Upper lobe of right lung (tissue), 1 donor: Measurements from ENCODE around the gene NPHS2. TPM values are rescaled to one million over a fixed set of nuclear protein-coding genes. Genes with fewer than 3 reads are reported as not detected.

Source experiments
- ATAC-seq: fragments of 200-7000 bp; cut with Tn5 transposase; one replicate; pipeline ENCODE4 v1.9.1; 2020; ENCODE audit warnings: mild to moderate bottlenecking, moderate library complexity
- DNase-seq: peaks from one replicate; pipeline ENCODE4 v3.0.0-alpha.2; 2020
- H3K27ac ChIP-seq: fragments of 200-600 bp; one replicate; pipeline ENCODE4 v1.8.0; 2022
- H3K27me3 ChIP-seq: fragments of 200-600 bp; one replicate; pipeline ENCODE4 v1.8.0; 2022; ENCODE audit warnings: mild to moderate bottlenecking
- H3K36me3 ChIP-seq: fragments of 200-600 bp; one replicate; pipeline ENCODE4 v1.8.0; 2022
- H3K4me1 ChIP-seq: fragments of 200-600 bp; one replicate; pipeline ENCODE4 v1.8.0; 2022
- H3K4me3 ChIP-seq: fragments of 200-600 bp; one replicate; pipeline ENCODE4 v1.8.0; 2022; ENCODE audit warnings: mild to moderate bottlenecking
- H3K9me3 ChIP-seq: fragments of 200-600 bp; one replicate; pipeline ENCODE4 v1.8.0; 2022
- intact Hi-C: fragments of 100-400 bp; cut with DNase I; formaldehyde crosslinking; loops from one replicate; pipeline ENCODE4 v1.11.0; 2022
- total RNA-seq: library from RNA; stranded (reverse); fragmentation: NEBNext Ultra II Directional; extraction: Animal tissue kit (Norgen Biotek cat#: 25700); gene quantifications from one replicate; pipeline ENCODE4 v1.2.1, GENCODE V29; 2021
- TF ChIP-seq, protein P1 (sequence below): fragments of 200-600 bp; IDR thresholded peaks from one replicate; pipeline ENCODE4 v1.8.0; 2022; ENCODE audit warnings: antibody characterized with exemption
- donor health status: DM: no; HTN: yes; CAD: no; lungs with severe emphysema.

Gene NPHS2
- total RNA-seq, 1 donor from 2014 or later = not detected

GRCh38 chr1:179554427-179554826, 21.3 kb downstream of the NPHS2 start:
- Histone ChIP-seq H3K9me3 (no peaks in the 10 kb centered on the region), H3K36me3 (no peaks in the 10 kb centered on the region), H3K27ac (no peak overlapping the region), H3K4me3 (no peak overlapping the region), H3K27me3 (no peaks in the 10 kb centered on the region), H3K4me1 (no peaks in the 10 kb centered on the region)
- ATAC-seq = no peak
- DNase-seq = no peak
- TF ChIP-seq, protein P1, sequence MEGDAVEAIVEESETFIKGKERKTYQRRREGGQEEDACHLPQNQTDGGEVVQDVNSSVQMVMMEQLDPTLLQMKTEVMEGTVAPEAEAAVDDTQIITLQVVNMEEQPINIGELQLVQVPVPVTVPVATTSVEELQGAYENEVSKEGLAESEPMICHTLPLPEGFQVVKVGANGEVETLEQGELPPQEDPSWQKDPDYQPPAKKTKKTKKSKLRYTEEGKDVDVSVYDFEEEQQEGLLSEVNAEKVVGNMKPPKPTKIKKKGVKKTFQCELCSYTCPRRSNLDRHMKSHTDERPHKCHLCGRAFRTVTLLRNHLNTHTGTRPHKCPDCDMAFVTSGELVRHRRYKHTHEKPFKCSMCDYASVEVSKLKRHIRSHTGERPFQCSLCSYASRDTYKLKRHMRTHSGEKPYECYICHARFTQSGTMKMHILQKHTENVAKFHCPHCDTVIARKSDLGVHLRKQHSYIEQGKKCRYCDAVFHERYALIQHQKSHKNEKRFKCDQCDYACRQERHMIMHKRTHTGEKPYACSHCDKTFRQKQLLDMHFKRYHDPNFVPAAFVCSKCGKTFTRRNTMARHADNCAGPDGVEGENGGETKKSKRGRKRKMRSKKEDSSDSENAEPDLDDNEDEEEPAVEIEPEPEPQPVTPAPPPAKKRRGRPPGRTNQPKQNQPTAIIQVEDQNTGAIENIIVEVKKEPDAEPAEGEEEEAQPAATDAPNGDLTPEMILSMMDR = no peak
- intact Hi-C loops = no loop called here

DNA sequence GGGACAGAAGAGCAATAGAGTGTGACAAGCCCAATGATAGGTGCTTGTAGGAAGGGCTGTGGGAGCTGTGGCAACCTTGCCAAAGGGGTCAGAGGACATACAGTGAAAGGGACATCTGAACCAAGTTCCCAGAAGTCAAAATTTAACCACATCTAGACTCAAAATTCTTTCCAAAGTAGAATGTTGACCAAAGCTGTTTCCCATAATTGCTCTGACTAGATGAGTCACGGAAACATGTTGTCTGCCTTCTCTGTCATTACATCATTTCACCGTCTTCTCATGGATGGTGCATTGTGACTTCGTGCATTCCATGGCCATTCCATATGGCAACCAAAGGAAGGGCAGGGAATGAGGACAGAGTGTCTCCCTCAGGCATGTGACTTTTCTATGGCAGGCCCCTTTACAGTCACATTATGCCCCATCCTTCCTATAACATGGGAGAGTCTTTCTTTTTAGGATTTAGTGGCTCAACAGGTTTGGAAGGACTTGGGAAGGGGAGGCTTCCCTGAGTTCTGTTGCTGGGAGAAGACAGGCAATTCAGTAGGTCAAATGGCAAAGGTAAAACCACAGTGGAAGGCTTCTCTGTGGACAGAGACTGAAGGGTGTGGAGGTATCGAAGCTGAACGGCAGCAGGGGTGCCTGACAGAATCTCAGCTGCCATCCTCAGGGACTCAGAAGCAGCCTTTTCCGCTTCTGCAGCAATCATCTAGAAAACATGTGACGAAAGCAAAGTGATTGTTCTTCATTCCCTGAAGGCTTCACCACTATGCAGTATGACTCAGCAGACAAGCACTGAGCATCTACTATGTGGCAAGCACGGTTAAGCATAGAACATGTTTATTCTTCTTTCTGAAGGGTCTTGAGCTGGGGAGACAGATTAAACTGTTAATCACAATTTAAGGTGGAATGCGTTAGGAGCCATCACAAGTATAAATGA, 24.7 kb downstream of the NPHS2 start:
- Histone ChIP-seq H3K27ac (no peak overlapping the region), H3K4me3 (no peak overlapping the region), H3K27me3 (no peaks in the 10 kb centered on the region), H3K9me3 (no peaks in the 10 kb centered on the region), H3K36me3 (no peaks in the 10 kb centered on the region), H3K4me1 (no peaks in the 10 kb centered on the region)
- DNase-seq (no peak), ATAC-seq (no peak)
- intact Hi-C loops = no loop called here
- TF ChIP-seq, protein P1 = no peak

GRCh38 chr1:179549368-179549700, 26.4 kb downstream of the NPHS2 start:
- intact Hi-C loops = no loop called here
- H3K4me3 ChIP-seq = no peak overlapping the region
- H3K27me3 ChIP-seq = no peaks in the 10 kb centered on the region
- DNase-seq (no peak), ATAC-seq (no peak)
- TF ChIP-seq, protein P1 = no peak
- no peaks in the 10 kb centered on the region for H3K36me3 ChIP-seq
- no peaks in the 10 kb centered on the region for H3K4me1 ChIP-seq
- no peaks in the 10 kb centered on the region for H3K9me3 ChIP-seq
- H3K27ac ChIP-seq = no peak overlapping the region

DNA sequence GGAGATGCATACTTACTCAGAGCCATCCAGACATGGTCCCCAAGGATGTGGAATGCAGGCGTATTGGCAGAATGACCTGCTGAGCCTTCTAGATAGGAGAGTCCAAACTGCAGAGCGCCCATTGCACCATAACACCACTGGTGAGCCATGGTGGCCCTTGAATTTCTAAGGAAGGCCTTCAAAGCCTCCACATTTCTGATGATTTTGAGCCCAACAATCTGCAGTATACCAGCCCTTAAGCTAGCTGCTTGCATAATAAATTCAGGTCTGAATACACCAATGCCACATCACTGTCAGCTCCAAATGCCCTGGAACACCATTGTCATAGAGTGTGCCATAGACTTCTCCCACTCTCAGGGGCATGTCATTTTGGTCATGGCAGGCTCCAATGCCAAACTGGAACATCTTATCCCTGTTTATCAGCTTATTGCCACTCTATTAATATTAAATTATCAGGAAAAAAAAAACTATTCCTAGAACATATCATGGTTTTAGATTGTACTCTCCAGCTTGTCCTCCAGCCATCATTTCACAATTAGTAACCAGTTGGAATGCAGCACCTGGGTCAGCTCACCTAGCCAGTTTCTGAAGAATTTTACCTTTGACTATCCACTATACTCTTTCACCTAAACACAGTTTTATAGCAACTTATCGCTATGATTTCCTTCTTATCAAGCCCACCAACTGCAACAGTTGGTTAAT, 26.9 kb downstream of the NPHS2 start:
- TF ChIP-seq, protein P1 = no peak
- no peaks in the 10 kb centered on the region for H3K27me3 ChIP-seq
- no peak overlapping the region for H3K27ac ChIP-seq
- no peaks in the 10 kb centered on the region for H3K36me3 ChIP-seq
- intact Hi-C loops = no loop called here
- ATAC-seq (no peak), DNase-seq (no peak)
- H3K9me3 ChIP-seq = no peaks in the 10 kb centered on the region
- no peak overlapping the region for H3K4me3 ChIP-seq
- H3K4me1 ChIP-seq = no peaks in the 10 kb centered on the region

DNA sequence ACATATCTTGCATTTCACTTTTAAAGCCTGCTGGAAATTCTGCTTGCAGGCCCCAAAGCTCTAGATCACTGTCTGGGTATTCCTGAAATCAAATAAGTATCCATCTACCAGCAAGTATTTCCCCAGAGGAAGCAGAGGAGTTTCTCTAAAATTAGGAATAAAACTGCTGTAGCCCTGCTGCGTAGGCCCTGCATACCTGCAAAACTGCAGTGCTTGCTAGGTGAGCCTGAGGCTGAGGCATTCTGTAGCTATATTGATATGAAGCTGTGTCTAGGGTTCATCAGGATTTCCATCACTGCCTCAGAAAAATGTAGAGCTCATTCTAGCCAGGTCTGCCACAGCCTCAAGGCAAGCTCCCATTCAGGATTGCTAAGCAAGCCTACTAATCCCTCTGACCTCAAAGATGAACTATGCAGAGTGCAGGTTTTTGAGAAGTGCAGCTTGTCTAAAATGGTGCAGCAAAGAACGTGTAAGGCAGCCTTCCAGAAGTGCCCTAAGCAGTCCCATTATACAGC, 28.7 kb downstream of the NPHS2 start:
- ATAC-seq (no peak), DNase-seq (no peak)
- no peaks in the 10 kb centered on the region for H3K27me3 ChIP-seq
- no peaks in the 10 kb centered on the region for H3K4me1 ChIP-seq
- no peaks in the 10 kb centered on the region for H3K36me3 ChIP-seq
- H3K27ac ChIP-seq = no peak overlapping the region
- TF ChIP-seq, protein P1 = no peak
- no peak overlapping the region for H3K4me3 ChIP-seq
- H3K9me3 ChIP-seq = no peaks in the 10 kb centered on the region
- intact Hi-C loops = no loop called here
